Non-pigmented ciliary epithelial cell (primary cell): ENCODE data around the gene CASK.

Experiments used
- DNase-seq: peaks from one replicate; pipeline ENCODE4 v3.0.0-alpha.2; 2010; ENCODE audit warnings: low read depth

The CASK gene

DNA sequence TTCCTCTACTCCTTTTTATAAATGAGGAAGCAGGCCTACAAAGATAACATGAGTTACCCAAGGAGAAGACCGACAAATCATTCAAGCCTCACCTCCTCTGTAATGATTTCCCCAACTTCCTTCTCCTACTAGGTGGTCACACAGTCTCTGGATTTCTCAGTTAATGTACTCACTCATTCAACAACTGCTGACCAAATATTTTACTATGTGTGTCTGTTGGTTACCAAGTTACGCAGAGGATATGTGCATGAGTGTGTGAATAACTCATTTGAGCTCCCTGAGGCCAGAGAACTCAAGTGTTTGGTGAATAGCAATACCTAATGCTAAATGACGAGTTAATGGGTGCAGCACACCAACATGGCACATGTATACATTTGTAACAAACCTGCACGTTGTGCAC, 10.4 kb downstream of the CASK start:
- DNase-seq = no peak

DNA sequence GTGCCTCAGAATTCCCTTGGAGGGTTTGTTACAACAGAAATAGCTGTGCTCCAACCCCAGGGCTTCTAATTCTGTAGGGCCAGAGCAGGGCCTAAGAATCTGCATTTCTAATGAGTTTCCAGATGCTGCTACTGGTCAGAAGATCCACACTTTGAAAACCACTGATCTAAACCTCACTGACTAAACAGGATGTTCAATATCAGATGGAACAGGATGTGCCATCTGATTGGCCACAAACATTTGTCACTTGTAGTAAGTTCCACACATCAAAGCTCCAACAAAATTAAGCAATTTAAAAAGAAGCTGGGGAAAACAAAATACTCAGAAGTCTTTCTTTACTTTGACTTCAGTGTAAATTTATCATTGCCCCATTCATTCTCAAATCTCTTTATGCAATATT, 14.3 kb downstream of the CASK start:
- DNase-seq = no peak

DNA sequence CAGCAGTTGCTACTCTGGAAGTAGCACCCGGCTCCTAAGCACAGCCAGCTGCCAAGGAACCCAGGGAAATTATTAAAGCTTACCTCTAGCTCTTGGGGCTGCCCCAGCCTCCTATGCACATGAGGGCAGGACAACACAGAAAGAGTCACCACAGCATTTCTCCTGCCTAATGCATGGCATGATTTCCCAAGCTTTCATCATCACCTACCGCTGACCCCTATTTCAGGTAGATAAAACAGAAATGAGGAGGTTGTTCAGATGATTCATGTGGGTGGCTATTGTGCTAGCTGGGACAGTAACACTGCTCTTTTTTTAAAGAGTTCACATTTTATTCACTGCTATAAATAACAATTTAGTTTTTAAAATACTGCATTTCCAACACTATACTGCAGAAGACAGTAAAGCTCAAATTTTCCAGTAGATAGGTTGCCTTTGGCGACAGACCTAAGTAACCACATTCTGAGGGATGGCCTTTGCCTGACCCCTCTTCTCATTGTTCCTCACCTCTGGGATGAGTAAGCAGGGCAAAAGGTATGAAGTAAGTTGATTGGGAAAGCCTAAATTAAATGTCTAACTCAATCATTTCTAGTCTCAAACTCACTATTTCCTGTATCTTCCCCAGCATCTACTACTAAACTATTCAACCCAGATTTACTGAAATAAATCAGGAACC, 16.7 kb downstream of the CASK start:
- DNase-seq = no peak

DNA sequence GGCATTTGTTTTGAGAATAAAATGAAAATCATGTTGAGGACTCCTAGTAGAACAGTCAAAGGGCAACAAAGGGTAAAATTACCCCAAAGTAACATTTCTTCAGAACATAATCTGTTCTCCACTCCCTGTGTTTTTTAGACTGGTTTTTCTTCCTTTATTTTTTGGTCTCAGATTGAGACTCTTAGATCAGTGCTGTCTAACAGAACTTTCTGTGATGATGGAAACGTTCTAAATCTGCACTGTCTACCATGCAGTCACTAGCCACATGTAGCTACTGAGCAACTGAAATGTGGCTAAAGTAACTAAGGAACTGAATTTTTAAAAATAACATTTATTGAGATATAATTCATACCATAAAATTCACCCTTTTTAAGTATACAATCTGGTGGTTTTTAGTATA, 19.8 kb downstream of the CASK start:
- DNase-seq = no peak

DNA sequence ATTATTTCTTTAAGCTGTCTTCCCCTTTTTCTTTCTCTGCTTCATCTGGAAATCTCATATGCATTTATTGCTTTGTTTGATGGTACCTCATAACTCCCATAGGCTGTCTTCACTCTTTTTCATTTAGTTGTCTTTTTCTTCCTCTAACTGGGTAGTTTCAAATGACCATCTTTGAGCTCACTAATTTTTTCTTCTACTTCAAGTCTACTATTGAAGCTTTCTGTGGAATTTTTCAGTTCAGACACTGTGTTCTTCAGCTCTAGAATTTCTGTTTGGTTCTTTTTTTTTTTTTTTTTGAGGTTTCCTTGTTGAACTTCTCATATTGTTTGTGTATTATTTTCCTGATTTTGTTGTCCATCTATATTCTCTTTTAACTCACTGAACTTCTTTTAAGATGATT, 23.0 kb downstream of the CASK start:
- DNase-seq = no peak

DNA sequence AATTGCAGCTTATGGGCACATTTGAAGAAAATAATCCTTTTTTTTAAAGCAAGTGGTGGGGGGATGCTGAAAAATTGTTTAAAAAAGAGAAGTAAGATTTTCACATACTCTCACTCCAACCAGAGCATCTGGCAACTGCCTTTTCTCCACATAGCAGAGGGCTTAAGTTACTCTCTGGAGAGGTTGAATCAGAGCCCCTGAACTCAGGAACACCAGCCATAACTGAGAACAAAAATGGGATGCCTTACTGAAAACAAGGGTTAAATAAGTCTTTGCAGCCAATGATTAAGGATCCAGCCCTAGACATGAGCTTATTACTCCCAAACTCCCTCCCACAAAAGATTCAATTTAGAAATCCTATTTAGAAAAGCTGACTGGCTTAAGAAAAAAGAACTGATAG, 27.5 kb downstream of the CASK start:
- DNase-seq = no peak

DNA sequence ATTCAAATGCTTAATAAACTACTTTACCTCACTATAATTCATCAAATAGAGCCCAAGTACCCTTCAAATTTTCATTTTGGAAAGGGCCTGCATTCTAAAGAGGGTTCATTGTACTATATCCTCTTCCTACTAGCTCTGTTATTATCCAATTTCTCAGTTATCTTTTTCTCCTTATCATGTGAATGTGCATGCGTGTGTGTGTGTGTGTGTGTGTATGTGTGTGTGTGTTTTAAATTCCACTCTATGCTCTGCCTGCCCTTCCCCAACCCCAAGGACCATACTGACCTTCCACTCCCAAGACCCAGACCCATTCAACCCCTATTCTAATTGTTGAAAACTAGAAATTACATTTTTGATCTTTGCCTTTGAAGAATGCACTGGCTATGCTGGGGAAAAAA, 33.3 kb downstream of the CASK start:
- DNase-seq = no peak

DNA sequence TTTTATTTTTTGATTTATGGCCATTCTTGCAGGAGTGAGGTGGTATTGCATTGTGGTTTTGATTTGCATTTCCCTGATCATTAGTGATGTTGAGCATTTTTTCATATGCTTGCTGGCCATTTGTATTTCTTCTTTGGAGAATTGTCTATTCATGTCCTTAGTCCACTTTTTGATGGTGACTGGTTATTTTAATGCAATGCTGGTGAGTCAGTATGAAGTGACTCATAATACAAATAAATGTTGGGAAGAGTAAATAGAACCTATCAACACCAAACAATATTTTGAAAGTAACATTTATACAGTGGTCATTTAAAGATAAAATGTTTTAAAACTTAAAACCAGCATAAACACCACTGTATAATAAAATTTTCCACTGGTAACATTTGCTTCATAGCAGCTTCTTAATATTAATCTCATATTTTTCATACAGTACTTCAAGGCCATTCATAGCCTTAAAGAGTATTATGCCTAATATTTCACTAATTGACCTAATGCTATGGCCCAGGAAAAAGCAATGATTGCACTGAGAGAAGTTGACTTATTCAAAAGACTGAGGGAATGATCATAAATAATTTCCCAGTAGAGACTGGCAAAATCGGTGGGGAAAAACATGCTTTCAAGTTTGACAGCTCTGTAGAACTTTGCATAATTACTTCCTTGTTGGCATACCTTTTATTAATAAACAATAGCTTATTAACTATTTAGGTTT, 33.9 kb downstream of the CASK start:
- no peak for DNase-seq

DNA sequence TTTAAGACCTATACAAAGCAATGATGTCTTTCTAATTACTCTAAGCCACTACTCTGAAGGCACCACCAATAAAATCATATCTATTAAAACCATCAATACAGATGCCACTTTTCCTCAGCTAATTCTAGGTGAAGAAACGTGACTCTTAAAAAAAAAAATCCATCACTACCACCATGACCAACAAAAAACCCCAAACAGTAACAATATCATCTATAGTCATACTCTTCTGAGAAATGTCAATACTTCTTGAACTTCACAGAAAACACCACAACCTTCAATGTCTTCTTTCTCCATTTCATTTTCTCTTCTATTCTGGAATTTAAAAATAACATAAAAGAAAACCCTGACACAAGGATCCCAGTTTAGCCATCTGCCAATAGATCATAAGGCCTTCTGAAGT, 35.7 kb downstream of the CASK start:
- DNase-seq = no peak

DNA sequence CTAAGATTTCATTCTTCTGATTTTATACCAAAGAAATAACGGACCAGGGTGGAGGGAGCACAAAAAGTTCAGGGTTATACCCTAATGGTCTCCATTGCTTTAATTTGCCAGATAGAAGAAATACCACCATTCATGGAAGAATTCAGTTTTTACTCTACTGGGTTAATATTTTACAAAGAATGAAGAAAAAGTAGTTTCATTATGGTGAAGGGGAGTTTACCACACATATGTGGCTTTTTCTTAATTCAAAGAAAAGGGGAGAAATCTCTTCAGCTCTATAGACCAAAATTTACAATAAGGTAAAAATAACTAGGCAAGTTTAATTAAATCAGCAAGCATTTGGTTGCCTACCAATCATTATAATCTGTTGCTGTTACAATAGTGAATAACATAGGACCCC, 37.6 kb downstream of the CASK start:
- no peak for DNase-seq

DNA sequence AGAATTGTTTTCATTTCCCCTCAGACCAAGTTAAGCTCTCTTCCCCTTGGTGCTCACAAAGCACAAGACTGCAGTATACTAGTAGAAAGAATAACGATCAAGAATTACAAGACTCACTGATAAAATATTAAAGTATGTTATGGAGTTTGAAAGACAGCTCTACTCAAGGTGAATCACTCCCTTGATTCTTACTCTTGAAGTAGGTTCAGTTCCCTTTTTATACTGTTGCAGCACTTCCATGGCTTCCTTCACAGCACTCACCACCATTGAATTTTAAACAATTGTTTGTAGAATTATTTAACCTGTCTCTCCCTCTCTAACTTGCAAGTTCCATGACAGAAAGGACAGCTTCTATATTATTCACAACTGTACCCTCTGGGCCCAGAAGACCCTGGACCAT, 42.2 kb downstream of the CASK start:
- no peak for DNase-seq

DNA sequence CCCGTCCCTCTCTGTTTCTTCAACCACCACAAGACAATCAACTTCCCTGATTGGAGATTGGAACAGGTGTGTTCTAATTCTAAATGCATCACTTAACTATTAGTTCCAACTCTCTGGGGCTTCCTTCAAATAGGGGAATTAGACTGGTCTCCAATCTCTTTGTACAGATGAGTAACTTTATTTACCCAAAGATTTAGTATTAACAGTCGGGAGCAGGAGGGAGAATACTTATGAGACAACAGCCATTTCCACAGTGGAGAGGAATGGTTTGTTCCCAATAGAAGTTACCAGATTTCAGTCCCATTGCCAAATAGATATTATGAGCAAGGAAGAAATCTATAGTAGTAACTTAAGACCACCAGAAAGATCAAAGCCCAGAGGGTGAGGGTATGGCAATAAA, 46.2 kb downstream of the CASK start:
- DNase-seq = no peak

DNA sequence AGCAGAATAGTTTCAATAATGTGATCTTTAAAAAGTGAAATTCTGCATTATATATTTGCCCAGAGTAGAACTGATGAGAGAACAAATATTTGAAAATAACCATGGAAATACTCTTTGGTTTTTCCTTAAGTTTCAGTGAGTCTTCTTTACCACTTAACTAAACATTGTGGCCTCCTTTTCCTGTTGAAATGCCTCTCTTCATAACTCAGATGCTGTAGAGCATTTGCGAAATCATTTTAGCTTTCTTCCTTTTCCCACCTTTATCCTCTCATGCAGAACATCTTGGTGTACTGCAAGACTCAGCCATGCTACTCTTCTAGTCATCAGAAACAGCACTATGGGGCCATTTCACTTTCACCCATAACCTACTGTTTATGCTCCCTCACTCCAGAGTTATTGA, 48.2 kb downstream of the CASK start:
- peak; percentile 3 for DNase-seq

DNA sequence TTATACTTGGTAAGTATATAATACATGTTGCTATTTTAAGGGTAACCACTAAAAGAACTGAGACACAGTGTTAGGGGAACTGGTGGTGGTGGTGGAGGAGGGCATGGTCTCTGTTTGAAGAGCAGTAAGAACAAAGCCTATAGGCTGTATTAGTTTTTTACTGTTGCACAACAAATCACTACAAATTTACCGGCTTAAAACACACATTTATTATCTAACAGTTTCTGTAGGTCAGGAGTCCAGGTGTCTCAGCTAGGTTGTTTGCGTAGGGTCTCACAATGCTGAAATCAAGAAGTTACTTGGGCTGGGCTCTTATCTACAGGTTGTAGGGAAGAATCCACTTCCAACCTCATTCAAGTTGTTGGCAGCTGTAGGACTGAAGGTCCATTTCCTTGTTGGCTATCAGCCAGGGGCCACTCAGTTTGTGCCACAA, 52.6 kb downstream of the CASK start:
- DNase-seq = no peak

DNA sequence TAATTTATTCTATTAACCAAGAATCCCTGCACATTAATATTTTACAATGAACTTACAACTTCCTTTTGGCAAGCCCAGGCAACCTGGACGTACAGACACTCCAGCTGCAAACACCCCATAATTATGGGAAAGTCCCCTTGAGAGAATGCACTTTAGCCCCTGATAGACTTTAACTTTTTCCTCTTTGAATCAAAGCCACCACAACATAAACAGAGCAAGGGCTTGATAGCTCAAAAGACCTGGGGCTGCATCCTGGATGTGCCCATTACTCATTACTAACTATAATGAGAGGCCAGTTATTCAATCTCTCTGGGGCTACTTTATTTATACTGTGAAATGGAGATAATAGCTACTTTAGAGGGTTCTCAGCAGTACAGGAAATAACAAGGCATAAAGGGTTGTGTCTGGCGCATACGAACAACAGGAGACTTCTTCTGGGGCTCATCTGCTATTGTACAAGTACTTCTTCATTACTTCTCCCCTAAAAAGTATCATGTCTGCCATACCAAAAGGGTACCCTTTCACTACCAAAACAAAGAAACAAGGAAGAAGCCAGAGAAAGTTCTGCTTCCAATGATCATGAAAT, 54.9 kb downstream of the CASK start:
- no peak for DNase-seq

DNA sequence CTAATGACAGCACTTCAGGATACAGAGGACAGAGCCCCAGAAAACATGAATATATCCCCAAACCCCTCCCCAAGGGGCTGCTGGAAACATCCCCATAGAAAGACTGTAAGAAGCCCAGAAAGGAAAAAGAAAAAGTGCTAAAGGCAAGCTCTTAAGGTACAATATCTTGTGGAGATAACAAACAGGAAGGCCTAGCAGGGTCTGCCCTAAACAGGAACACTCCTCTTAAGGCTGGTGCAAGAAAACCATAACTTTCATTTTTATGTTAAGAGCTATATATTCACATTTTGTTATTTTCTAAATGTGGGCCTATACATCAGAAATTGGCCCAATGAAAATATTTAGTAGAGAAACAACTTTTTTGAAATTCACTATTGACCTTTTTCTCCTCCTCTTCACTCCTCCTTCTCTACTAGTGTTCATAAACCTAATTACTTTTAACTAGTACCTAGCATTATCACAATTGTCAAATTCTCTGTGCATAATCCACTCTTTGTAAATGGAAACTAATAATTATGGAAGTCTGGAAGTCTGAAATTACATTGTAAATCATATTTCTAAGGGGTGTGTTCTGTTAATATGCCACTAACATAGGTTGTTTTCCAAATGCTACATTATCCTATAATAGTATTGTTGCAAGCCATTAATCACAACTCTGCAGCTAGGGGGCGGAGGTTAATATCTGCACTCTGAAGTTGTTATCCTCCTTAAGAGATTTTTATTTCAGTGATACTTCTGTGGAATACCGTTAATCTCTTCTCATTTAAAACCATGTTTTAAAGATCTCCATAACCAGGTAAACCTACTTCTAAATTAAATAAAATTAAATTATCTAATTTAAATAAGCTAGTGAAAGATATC, 59.8 kb downstream of the CASK start:
- no peak for DNase-seq

DNA sequence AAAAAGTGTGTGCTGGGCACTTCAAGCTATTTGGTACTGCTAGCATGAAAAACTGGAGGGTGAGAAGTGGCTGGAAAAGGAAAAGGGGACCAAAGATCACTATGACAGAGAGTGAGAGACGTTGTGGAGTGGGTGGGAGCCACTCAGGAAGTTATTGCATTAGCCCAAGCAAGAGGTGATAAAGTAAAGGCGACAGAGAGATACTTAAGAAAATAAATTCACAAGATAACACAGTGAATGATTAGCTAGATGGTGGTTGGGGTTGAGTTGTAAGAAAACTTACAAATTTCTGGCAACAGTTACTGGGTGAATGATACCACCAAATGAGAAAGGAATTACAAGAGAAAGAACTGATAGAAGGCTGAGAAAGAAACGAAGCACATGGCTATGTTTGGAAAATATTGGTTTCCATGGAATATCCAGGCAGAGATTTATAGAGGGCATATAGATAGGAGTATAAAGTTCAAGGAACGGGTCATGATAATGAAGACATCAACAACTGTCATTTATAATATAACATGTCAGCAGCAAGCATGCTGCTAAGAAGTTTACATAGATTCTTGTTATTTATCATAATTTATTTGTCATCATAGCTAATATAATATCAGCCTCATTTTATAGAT, 60.7 kb downstream of the CASK start:
- DNase-seq = no peak

DNA sequence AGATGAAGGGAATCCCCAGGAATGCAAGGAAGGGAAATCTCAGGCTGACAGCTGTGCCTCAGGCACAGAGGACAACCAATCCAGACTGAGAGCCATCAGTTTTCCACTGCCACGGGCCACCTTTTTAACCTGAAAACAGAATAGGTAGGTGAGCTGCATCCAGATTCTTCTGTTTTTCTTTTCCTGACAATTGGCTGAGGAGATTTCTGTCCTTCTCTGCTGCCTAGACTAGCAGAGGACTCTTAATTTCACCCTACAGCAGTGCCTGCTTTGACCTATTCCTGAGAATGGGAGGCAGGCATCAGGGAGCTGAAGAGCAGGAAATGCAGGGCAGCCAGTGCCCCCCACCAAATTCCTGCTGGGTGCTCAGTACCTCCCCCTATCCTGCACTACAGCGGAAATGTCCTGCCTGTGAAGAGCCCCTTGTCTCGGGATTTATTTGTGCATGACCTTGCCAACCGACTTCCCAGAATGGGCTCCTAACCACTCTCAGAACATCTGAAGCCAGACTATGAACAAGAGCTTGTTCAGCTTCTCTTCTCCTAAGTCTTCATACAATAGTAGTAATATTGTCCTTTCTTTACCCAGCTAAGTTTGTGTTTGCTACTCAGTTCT, 65.1 kb downstream of the CASK start:
- no peak for DNase-seq

DNA sequence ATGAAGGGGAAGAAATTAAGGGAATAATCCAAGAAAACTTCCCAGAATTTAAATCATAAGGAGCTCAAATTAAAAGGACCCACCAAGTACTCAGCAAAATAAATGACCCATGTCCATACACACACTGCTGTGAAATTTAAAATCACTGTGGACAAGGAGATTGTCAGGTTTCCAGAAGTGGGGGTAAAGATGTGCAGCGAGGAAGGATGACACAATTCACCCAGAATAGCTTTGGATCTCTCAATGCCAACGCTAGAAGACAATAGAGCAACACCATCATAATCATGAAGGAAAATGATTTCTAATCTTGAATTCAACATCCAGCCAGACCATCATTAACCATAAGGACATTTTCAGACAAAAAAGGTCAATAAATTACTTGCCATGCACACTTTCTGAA, 65.7 kb downstream of the CASK start:
- DNase-seq = no peak

DNA sequence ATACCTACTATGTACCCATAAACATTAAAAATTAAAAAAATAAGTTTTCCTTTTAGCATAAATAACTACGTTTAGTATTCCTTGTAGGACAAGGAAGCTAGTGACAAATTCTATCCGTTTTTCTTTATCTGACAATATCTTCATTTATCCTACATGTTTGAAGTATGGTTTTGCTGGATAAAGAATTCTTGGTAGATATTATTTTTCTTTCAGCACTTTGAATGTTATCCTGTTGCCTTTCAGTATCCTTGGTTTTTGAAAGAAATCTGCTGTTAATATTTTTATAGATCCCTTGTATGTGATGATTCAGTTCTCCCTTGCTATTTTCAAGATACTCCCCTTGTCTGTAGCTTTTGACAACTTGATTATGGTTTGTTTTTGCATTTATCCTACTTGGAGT, 76.6 kb downstream of the CASK start:
- no peak for DNase-seq

DNA sequence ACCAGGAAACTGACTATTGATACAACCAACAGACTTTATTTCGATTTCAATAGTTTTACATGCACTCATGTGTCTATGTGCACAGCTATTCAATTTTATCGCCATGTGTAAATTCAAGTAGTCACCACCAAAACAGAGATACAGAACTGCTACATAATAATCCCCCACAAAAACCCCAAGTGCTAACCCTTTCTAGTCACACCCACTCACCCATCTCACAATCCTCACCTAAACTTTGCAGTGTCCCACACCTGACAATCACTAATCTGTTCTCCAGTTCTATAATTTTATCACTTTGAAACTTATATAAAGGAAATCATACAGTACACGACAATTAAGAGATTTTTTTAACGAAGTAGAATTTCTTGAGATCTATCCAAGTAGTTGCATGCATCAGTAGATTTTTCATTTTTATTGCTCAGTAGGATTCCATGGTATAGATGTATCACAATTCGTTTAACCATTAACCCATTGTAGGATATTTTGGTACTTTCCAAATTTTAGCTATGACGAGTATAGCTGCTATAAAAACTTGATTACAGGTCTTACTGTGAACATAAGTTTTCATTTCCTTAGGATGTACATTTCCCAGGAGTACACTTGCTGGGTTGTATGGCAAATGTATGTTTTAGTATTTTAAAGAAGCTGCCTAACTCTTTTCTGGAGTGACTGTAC, 85.9 kb downstream of the CASK start:
- no peak for DNase-seq
